ENCODE measurements around the gene DGKQ. TPM values are rescaled to one million over a fixed set of nuclear protein-coding genes. Genes with fewer than 3 reads are reported as not detected.
"Not testable (repeated sequence)": the region's sequence is repeated elsewhere in the genome, so short reads cannot be mapped to it uniquely, and the experiment has no call there.

Gene DGKQ
- total RNA-seq, 1 donor from 2014 or later: 4.8 TPM

GRCh38 chr4:1009542-1010394 lies 36.4 kb upstream of the DGKQ start:
- peak; percentile 55 for DNase-seq

DNA sequence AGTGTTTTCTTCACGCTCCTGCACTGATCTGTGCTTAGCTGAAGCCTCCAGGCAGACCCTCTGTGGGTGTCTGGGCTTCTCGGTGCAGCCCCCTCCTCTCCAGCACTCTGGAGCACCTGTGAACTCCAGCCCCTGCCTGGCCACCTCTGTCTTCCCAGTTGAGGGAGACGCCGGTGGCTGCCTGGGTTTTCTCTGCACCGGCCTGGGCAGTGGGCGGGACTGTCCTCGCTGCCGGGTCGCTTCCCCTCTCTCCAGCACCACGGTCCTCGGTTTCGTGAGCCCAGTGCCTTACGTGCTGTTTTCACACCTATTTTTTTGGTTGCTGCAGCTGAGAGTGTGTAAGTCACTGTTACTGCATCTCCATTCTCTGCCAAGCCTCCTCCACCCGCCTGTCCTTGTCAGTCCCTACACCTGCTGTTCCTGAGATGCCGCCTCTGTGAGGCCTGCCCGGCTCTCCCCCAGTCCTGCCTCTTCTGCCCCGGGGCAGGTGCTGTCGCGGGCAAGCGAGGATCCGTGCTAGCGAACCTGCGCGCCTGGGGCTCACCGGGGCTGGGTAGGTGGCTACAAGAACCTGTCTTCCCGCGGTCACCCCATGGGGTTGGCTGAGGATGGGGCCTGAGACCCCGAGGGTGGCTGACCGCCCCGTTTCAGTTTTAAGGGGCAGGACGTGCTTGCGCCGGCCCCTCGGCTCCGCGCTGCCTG lies 35.6 kb upstream of the DGKQ start:
- DNase-seq: no peak

GRCh38 chr4:1006856-1007255 lies 33.5 kb upstream of the DGKQ start:
- no peak for DNase-seq

- no peak for DNase-seq
Observed at GRCh38 chr4:1004557-1005485, 31.5 kb upstream of the DGKQ start.

DNA sequence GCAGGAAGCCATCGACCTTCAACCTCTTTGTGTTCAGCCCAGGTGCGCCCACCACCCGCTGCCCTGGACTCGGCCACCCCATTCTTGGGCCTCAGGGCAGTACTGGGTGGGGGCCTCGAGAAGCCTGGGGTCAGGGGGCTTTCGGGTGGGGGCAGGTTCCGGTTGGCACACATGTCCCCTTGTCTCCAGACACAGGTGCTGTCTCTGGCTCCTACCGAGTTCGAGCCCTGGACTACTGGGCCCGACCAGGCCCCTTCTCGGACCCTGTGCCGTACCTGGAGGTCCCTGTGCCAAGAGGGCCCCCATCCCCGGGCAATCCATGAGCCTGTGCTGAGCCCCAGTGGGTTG lies 30.7 kb upstream of the DGKQ start:
- no peak for DNase-seq

DNA sequence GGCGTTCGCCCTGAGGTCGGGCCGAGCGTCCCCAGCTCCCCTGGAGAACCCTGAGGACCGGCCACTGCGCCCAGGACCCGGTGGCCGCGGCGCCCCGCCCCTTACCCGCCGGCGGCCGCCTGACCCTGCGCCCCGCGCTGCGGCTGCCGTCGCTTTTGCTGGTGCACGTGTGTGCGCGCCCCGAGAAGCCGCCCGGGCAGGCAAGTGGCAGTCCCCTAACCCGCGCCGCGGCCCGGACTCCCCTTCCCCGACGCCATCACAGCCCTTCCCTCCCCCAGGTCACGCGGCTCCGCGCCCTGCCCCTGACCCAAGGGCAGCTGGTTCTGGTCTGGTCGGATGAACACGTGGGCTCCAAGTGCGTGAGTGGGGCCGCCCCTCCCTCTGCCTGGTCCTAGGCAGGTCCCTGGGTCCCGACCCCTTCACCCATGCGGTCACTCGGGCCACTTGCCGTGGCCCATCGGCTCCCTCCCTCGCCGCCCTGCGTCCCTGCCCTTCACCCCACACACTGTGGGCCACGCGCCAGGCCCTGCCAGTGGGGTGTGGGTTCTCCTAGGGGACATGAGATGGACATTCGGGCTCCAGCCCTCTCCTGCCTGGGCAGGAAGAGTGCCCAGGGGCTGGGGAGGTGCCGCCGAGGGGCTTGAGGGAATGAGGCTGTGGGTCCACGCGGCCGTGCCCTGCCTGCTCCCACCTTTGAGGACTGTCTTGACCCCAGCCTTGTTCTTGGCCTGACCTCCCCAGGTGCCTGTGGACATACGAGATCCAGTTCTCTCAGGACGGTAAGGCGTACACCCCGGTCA lies 30.1 kb upstream of the DGKQ start:
- DNase-seq: no peak

GRCh38 chr4:1002631-1003251 lies 29.4 kb upstream of the DGKQ start:
- DNase-seq: no peak

DNA sequence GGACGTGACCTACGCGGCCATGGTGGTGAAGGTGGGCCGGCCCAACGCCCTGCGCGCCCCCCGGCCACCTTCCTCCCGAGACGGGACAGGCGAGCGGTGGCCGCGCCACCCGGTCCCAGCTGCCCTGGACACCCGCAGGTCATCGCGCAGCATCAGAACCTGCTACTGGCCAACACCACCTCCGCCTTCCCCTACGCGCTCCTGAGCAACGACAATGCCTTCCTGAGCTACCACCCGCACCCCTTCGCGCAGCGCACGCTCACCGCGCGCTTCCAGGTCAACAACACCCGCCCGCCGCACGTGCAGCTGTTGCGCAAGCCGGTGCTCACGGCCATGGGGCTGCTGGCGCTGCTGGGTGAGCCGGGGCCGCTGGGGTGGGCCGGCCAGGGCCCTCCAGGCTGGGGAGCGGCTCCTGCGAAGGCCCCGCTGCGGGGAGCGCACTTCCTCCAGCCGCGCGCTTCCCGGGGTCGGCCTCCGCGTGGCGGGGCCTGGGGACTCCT lies 28.8 kb upstream of the DGKQ start:
- no peak for DNase-seq

DNA sequence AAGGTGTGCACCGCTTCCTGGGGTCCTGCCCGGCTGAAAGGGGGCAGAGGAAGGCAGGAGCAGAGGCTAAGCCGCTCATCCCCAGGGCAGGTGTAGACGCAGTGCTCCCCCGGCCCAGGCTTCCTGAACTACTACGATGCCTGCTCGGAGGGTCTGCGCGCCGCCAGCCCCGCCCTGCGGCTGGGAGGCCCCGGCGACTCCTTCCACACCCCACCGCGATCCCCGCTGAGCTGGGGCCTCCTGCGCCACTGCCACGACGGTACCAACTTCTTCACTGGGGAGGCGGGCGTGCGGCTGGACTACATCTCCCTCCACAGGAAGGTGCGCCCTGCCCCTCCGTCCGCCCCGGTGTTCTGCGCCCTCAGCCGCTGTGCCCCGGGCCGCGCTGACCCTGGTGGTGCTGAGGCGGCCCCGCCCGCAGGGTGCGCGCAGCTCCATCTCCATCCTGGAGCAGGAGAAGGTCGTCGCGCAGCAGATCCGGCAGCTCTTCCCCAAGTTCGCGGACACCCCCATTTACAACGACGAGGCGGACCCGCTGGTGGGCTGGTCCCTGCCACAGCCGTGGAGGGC lies 28.3 kb upstream of the DGKQ start:
- no peak for DNase-seq

GRCh38 chr4:1000686-1001260 lies 27.4 kb upstream of the DGKQ start:
- no peak for DNase-seq

- no peak for DNase-seq
Observed at GRCh38 chr4:999882-1000425, 26.6 kb upstream of the DGKQ start.

DNA sequence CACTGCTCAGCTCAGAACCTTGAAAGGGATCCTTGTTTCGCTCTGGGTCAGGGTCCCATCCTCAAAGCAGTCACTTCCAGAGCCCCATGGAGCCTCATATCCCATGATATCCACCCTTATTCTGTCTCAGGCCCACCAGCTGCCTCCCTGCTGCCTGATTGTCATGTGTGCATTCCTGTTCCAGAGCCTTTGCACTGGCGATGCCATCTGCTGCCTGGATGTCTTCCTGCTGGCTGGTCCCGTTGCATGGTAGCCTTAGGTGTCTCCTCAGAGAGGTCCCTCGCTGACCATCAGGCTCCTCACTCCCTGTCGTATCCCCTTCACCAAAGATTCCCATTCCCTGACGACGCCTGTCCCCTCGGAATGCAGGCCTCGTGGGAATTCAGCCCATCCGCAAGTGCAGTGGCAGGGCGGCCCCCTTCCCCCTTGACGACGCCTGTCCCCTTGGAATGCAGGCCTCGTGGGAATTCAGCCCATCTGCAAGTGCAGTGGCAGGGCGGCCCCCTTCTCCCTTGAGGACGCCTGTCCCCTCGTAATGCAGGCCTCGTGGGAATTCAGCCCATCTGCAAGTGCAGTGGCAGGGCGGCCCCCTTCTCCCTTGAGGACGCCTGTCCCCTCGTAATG lies 26.0 kb upstream of the DGKQ start:
- not testable (repeated sequence) for DNase-seq

- no peak for DNase-seq
Observed at GRCh38 chr4:998096-998691, 24.8 kb upstream of the DGKQ start.

DNA sequence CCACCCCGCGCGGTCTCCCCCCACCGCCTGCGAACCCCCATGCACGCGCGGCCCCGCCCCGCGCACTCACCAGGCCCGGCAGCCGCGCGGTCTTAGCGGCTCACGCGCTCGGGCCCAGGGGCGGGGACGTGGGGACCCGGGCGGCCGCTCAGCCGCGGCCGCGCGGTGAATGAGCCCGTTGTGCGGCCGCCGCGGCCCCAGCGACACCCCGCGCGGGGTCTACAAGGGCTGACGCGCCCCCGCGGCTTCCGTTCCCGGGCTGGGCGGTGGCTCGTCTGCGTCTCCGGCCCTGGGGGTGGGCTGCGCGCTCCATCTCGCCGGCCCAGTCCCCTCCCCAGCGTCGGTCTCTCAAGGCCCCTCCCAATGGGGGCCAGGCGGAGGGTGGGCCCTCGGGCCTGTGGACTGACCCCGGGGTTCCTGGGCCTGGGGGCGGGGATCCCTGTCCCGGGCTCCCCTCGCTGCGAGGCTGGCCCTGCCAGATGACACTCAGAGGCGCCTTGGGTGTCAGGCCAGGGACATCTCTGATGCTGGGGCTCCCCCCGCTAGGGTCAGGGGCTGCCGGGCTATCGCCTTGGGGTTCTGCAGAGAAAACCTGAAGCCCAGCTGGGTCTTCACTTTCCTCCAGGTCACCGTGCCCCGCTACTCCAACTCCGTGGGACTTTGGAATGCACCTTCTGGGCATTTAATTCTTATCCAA lies 24.2 kb upstream of the DGKQ start:
- no peak for DNase-seq

DNA sequence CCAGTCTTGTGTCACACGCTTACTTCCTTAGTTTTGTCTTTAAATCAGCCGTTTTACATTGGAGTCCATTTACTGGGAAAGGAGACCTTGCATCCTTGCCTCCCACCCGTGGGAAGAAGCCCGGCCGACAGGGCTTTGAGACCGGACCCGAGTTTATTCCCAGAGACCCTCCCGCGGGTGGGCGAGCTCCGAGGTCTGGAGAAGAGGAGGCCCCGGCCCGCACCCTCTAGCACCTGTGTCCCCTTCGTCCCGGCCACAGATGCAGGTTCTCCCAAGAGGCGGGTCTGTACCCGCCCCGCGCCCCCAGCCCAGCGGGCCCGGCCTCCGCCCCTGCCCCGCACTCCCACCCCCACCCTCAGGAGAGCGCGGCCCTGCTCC lies 23.6 kb upstream of the DGKQ start:
- DNase-seq: no peak

- no peak for DNase-seq
Observed at GRCh38 chr4:996030-996996, 22.9 kb upstream of the DGKQ start.

GRCh38 chr4:995311-996026 lies 22.1 kb upstream of the DGKQ start:
- DNase-seq: no peak

All from skin of body (tissue), 2 donors.